ENCODE results near the gene SRI.

DNA sequence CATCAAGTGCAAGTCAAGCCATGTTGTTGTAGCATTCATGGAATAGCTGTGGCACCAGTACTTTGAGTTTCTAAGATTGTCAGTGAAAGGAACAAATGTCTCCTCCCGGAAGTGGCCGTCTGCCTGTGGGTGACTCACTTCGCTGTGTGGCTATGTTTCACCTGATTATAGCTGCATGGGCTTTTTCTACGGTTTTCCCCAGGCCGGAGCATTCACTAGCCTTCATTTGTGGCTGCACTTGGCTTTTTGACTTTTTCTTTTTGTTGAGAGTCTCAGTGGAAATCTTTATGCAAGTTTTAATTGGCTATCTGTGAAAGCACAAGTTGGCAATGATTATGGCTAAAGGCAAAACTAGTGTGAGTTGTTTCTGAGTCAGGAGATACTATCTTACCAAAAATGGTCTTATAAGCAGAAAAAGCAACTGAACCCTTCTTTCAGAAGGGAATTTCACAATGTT is 35.0 kb downstream of the SRI start:
- TF ChIP-seq, protein P1, sequence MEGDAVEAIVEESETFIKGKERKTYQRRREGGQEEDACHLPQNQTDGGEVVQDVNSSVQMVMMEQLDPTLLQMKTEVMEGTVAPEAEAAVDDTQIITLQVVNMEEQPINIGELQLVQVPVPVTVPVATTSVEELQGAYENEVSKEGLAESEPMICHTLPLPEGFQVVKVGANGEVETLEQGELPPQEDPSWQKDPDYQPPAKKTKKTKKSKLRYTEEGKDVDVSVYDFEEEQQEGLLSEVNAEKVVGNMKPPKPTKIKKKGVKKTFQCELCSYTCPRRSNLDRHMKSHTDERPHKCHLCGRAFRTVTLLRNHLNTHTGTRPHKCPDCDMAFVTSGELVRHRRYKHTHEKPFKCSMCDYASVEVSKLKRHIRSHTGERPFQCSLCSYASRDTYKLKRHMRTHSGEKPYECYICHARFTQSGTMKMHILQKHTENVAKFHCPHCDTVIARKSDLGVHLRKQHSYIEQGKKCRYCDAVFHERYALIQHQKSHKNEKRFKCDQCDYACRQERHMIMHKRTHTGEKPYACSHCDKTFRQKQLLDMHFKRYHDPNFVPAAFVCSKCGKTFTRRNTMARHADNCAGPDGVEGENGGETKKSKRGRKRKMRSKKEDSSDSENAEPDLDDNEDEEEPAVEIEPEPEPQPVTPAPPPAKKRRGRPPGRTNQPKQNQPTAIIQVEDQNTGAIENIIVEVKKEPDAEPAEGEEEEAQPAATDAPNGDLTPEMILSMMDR (IDR thresholded peaks at IDR 0.05): no peak
- no peak for TF ChIP-seq POLR2AphosphoS5 (IDR thresholded peaks at IDR 0.05; ENCODE audit: low read depth, low read length)
- TF ChIP-seq, protein P2, sequence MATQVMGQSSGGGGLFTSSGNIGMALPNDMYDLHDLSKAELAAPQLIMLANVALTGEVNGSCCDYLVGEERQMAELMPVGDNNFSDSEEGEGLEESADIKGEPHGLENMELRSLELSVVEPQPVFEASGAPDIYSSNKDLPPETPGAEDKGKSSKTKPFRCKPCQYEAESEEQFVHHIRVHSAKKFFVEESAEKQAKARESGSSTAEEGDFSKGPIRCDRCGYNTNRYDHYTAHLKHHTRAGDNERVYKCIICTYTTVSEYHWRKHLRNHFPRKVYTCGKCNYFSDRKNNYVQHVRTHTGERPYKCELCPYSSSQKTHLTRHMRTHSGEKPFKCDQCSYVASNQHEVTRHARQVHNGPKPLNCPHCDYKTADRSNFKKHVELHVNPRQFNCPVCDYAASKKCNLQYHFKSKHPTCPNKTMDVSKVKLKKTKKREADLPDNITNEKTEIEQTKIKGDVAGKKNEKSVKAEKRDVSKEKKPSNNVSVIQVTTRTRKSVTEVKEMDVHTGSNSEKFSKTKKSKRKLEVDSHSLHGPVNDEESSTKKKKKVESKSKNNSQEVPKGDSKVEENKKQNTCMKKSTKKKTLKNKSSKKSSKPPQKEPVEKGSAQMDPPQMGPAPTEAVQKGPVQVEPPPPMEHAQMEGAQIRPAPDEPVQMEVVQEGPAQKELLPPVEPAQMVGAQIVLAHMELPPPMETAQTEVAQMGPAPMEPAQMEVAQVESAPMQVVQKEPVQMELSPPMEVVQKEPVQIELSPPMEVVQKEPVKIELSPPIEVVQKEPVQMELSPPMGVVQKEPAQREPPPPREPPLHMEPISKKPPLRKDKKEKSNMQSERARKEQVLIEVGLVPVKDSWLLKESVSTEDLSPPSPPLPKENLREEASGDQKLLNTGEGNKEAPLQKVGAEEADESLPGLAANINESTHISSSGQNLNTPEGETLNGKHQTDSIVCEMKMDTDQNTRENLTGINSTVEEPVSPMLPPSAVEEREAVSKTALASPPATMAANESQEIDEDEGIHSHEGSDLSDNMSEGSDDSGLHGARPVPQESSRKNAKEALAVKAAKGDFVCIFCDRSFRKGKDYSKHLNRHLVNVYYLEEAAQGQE (IDR thresholded peaks at IDR 0.05; ENCODE audit: insufficient read depth in 1 of 2, low read depth in 2 of 2, low read length in 1 of 2): no peak
- no peak for TF ChIP-seq TCF7L2 (IDR thresholded peaks at IDR 0.05; ENCODE audit: low read depth, low read length)
- no peak for TF ChIP-seq SIN3A (IDR thresholded peaks at IDR 0.05; ENCODE audit: borderline replicate concordance, insufficient read depth, low read depth, low read length)

All from Panc1 (cell line).